Stimulated activated CD4-positive, alpha-beta T cell treated with anti-CD3 and anti-CD28 coated beads, TNF-alpha, amount 100 ng/mL, for 4 hours (primary cell): ENCODE results near the gene SLCO2B1.

Experiments used
- DNase-seq, 3 experiments: peaks; one replicate each; pipeline ENCODE4 v3.0.0-alpha.2; 2020; ENCODE audit warnings: low read depth in 3 of 3

SLCO2B1 gene

GRCh38 chr11:75145196-75145971 is 5.5 kb upstream of the SLCO2B1 start:
- no peak for DNase-seq

DNA sequence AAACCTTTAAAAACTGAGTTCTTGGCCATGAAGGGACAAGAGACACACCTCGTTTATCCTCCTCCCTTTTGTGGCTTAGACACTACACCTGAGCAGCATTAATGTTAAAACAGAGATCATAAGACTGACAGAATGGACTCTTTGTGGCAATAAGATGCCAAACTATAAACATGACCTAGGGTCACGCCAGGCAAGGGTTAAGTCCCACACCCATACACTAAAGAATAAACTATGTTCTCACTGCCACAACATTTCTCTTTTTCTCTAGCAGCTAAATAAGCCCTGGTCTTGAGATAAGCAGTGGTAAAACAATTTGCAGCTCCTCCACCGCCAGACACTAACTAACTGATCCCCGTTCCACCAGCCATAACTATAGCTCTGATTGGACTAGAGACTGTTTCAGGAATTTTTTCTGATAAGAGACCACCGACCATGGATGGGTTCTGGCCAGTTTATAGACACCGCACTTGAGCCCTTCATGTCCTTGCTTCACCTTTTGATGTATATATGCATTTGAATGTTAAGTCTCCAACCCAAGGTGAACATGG is 4.9 kb upstream of the SLCO2B1 start:
- DNase-seq, result no peak

- DNase-seq, result no peak
These were observed 4.2 kb upstream of the SLCO2B1 start for GRCh38 chr11:75146711-75147110.

DNA sequence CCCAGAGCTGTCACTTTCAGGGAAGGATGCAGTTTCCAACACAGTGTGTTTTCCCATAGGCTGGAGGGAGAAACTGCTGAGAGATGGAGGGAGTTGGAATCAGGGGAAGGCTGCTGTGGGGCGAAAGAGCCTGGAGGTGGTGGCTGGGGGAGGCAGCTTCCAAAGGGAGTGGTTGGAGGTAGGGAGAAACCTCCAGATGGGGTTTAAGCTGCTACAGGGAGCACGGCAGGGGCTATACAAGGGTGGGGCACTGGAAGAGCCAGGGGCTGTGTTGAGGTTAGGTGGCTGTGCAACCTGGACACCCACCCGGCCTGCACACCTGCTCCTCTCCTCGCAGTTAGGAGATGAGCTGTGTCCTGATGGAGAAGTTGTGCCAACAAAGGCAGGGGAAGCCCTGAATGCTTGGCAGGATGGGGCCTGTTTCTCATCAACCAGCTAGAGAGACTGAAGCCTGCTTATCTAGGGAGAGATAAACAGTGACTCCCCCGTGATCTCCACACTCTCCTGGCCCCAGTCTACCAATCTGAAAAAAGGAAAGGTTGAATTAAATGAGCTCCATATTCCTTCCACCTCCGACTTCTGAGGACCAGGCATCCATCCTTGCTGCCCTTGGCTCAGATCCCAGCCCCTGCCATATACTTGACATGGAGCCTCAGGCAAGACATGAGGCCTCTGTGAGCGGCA is 3.6 kb upstream of the SLCO2B1 start:
- DNase-seq, result no peak

DNA sequence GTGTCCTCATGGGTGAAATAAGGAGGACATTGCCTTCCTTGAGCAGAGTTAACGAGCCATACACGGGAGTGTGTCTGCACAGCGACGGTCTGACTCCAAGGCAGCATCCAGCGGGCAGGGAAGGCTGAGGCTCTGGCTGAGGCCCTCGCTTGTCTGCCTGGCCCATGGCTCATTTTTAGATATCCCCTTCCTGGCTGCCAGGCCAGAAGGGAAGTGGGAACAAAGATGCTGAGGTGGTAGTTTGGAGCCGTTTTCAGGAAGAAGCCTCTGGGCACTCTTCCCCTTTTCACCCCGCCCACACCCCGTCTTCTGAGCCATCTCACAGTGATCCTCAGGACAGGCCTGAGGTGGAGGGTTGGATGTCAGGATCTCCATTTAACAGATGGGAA is 3.0 kb upstream of the SLCO2B1 start:
- no peak for DNase-seq

- no peak for DNase-seq
These were observed 2.4 kb upstream of the SLCO2B1 start for GRCh38 chr11:75148436-75148983.

GRCh38 chr11:75149766-75150465 is 991 bp upstream of the SLCO2B1 start:
- no peak for DNase-seq

- DNase-seq, result no peak
These were observed 590 bp downstream of the SLCO2B1 start for GRCh38 chr11:75151346-75152047.

DNA sequence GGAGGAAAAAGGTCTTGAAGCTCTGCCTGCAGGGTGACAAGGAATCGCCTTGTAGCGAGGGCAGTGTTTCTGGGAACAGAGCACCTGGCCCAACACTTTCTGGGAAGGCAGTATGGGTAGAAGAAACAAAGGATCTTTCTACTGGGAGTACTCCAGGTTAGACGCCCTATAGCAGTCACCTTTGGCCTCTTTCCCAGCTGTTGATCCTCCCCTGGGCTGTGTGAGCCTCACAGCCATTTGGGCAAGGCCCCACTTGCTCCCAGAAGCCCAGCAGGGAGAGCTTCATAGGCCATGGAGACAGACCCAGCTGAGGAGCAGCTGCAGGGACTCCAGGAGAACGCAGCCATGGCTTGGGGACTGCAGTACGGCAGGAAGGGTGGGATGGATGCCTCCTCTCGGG is 1.2 kb downstream of the SLCO2B1 start:
- no peak for DNase-seq

DNA sequence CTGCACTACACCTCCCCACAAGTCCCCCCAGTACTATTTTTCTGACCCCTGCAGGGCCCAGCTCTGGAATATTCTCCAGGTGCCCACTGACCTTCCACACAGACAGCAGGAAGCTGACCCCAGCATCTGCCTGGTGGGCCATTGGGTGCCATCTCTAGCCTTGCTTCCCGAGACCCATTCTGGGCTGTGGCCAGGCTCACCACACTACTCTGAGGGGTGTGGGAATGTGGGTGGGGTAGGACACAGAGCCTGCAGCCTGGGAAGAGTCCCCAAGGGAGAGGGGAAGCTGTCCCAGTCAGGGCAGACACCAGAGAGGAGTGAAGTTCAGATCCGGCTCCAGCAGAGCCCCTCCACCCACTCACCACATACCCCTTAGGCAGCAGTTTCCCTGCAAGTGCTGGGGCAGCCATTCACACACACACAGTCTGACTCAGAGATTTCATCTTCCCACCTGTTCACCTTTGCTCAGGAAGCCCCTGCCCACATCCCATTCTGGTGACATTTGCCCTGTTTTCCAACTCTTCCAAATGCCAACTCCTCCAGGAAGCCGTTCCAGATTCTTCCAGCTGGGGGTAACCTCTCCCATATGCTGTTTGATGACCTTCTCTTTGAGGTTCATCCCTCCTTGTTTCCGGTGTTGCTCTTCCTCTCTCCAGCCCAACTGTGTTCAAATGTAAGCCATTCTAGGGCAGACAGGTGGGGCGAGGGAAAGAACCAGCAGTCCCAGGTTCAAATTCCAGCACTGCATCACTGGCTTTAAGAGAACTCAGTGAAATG is 1.9 kb downstream of the SLCO2B1 start:
- no peak for DNase-seq

- no peak for DNase-seq
These were observed 4.0 kb downstream of the SLCO2B1 start for GRCh38 chr11:75154646-75155569.

DNA sequence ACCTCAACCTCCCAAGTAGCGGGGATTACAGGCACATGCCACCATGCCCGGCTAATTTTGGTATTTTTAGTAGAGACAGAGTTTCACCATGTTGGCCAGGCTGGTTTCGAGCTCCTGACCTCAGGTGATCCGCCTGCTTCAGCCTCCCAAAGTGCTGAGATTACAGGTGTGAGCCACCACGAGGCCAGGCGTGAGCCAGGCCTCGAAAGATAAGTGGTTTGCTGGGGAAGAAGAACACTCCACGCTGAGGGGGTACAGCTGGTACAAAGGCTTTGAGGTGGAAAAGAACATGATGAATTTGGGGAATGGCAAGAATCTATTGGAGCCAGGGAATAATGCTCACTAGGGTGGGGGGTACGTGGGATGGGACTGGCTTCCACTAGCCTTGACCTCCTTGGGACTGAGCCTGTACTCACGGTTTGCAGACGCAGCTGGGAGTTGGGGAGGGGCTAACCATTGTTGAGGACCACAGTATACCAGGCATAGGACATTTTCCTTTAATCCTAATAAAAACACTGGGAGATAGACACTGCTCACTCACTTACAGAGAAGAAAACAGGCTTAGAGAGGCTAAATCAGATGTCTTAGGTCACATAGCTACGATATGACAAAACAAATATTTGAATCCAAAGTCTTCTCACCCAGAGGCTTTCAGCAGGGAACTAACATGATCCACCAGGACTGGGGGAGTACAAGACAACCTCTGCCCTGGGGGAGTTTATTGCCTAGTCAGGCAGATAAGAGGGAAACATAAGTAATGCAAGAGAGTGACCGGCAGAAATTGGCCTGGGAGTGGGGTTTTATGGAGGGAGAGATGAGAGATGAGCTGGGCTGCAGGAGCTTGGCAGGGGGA is 4.9 kb downstream of the SLCO2B1 start:
- DNase-seq, result no peak

DNA sequence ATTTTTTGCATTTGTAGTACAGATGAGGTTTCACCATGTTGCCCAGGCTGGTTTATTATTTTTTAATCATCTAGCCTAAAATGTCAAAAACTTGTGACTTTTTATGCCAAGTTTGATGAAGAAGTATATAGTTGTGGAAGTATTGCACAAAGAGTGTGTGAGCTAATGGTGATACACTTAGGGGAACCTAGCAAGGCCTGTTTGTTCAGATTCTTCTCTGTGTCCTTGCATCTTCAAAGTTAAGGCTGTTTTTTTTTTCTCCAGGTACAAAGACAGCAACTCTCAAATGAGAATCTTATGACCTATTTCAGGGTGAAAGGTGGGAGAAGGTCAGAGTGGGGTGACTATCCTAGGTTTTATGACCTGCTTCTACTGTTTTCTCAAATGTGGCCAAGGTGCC is 7.3 kb downstream of the SLCO2B1 start:
- no peak for DNase-seq

DNA sequence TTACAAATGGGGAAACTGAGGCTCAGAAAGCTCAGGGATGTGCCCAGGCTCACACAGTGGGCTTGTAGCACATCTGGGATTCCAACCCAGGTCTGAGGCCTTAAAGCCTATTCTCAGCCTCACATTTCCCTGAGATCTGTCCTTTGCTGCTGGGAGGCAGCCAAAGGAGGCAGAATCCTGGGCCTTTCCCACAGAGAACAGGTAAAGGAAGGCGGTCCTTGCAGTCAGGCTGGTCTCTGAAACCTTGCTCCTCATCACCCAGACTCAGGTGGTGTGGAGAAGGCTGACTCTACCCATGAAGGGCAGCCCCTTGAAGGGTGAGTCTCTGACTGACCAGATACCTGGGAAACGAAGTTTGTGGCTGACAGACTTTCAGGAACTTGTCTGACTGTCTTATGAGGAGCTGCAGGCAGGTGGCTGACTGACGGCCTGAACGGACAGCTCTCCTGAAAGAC is 7.8 kb downstream of the SLCO2B1 start:
- no peak for DNase-seq

GRCh38 chr11:75159151-75159953 is 8.4 kb downstream of the SLCO2B1 start:
- no peak for DNase-seq

DNA sequence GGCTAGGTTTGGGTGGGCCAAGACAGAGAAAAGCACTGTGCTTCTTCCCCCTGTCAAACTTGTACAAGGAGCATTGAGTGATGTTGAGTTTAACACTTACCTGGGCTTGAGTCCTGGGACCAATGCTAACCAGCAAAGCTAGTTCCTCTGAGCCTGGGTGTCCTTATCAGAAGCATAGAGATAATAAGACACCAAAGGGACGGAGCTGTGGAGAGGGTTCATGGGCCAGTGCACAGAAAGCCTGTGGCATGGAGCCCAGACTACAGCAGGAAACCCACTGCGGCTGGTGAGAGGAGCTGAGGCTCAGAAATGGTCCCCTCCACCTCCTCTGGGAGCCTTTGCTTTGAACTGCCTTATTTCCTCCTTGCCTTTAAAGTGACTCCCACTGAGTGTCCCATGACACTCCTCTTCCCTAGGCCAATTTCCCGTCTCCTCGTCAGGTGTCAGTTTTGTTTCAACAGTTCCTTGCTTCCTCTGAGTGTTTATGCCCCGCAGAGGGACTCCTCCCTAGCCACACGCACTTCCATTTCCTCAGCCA is 9.4 kb downstream of the SLCO2B1 start:
- no peak for DNase-seq

GRCh38 chr11:75160880-75161279 is 10.0 kb downstream of the SLCO2B1 start:
- no peak for DNase-seq
